ENCODE data around the gene ZBTB25.

Gene ZBTB25

GRCh38 chr14:64475585-64476273 lies 27.9 kb downstream of the ZBTB25 start:
- no peak for DNase-seq

DNA sequence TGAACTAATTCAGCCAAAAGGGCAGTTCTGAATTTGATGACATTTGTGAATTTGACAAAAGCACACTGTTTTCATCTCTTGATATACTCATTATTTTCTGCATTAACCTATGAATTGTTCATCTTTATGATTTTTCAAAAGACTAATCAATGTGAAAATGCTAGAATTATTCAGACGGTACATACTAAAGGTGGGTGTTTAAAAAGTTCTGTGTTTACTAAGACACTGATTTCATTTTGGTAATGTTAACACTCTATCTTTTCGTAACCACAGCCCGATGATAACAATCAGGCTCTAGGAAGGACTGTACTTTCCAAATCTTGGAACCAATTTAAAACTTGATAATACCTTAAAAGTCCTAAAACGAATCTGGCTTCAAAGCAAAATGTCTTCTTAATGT lies 28.9 kb downstream of the ZBTB25 start:
- DNase-seq, result no peak

GRCh38 chr14:64474041-64474440 lies 29.6 kb downstream of the ZBTB25 start:
- DNase-seq, result no peak

- DNase-seq, result no peak
These were observed 35.2 kb downstream of the ZBTB25 start for GRCh38 chr14:64468451-64468850.

- DNase-seq, result peak in 1 of 14 donors; percentile 18
These were observed 36.1 kb downstream of the ZBTB25 start for GRCh38 chr14:64467566-64467965.

DNA sequence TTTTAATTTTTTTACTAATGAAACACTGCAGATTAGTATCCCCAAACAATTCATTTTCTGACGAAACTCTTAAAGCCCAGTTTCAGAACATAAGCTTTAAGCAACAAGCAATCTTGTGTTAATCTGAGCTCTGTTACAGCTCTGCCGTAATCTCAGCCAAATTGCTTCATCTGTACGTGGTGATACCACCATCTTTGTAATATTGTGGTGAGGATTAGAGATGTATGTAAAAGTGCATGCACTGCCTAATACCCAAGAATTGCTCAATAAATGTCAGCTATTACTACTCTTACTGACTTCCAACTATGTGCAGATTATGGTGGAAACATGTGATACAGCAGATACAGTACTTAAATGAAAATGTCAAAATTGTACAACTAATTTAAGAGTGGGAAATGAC lies 36.5 kb downstream of the ZBTB25 start:
- DNase-seq, result no peak

GRCh38 chr14:64465831-64466554 lies 37.6 kb downstream of the ZBTB25 start:
- peak in 3 of 14 donors; percentile 3 to 55 (median 37) for DNase-seq

GRCh38 chr14:64465191-64465822 lies 38.3 kb downstream of the ZBTB25 start, which contains the start of gene AKAP5:
AKAP5 (plus strand) TSS chr14:64465499; CDS start chr14:64468395, 2,896 bp downstream.
- peak in 12 of 14 donors; percentile 11 to 68 (median 36) for DNase-seq

GRCh38 chr14:64464651-64465050 lies 39.0 kb downstream of the ZBTB25 start:
- DNase-seq, result peak in 1 of 14 donors; percentile 10

DNA sequence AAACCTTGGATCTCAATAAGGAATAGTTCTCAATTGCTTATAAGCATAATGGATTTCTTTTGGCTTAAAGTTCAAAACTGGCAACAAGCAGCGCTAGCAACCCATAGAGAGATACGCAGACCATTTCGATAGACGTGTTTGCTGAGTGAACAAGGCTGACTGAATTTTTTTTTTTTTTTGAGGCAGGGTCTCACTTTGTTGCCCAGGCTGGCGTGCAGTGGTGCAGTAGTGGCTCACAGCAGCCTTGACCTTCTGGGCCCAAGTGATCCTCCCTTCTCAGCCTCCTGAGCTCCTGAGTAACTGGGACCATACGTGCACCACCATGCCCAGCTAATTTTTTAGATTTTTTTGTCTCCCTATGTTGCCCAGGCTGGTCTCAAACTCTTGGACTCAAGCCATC lies 39.8 kb downstream of the ZBTB25 start:
- no peak for DNase-seq

DNA sequence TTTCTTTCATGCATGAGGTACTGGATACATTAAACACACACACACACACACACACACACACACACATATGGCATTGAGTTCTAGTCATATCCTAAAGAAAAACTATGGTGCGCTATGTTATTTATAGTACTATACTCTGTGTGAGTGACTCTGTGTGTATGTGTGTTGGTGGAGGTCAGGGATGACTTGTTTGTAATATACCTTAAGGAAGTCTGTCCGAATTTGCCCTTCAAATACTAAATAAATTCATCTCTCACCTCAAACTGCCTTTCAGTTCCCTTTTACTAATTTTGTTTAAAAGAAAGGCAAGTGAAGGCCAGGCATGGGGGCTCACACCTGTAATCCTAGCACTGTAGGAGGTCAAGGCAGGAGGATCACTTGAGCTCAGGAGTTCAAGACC lies 40.4 kb downstream of the ZBTB25 start:
- DNase-seq, result no peak

DNA sequence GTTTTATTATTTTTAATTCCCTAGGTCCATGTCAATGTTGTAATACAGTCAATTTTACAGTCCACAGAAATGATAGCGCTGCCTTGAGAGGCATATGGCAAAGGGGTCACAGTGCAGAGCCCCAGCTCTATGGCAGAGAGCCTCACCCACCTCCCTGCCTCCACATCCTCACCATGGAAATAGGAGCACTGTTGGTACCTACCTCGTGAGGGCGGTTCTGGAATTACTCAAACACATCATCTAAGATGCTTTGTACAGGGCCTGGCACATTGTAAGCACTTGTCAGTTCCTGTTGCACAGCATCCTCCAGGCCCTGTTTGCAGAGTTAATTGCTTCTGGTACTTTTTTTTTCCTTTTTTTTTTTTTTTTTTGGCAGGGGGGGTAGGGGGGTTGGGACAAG lies 42.4 kb downstream of the ZBTB25 start:
- DNase-seq, result no peak

DNA sequence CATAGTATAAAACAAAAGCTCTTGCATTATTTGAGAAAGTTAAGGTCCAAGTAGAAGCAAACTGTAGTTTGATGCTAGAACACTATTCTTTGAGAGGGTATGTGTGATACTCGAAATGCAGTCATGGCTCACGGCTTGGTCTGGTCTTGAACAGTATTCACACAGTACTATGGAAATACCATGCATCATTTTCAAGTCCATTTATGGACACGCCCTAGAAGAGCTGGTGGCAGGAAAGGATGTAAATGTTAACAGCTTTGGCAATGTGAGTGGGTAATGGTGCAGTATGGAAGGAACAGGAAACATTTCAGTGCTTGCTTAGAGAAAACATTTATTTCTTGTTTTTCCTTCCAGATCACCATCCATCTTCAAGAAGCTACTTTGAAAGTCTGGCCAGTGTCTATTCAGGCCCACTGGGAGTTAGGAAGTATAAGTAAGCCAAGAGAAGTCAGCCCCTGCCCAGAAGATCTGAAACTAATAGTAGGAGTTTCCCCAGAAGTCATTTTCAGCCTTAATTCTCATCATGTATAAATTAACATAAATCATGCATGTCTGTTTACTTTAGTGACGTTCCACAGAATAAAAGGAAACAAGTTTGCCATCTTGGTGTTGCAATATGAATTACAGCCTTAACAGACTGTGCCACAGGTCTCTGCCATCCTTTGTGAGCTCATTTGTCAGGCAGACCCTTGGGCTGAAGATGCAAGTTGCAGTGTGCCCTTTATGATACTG lies 44.1 kb downstream of the ZBTB25 start:
- no peak for DNase-seq

- DNase-seq, result no peak
These were observed 49.0 kb downstream of the ZBTB25 start for GRCh38 chr14:64454671-64455070.

DNA sequence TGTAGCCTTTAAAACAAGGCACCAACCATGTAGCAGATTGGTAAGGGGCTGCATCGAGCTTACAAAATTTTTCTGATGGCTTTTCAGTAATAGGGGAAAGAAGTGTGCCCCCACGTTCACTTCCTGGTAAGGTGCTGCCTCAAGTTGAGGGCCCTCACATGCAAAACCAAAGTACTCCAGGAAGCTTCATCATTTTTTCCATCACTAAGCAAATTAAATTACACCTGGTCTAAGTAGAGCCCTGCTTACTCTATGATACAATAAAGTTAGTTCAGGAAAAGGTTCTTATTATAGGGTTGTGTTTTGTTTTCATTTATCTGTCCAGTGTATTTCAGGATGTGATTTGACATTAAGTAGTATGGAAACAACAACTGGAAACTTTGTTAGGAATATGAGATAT lies 53.4 kb downstream of the ZBTB25 start:
- no peak for DNase-seq

GRCh38 chr14:64447876-64448670 lies 55.6 kb downstream of the ZBTB25 start:
- no peak for DNase-seq

DNA sequence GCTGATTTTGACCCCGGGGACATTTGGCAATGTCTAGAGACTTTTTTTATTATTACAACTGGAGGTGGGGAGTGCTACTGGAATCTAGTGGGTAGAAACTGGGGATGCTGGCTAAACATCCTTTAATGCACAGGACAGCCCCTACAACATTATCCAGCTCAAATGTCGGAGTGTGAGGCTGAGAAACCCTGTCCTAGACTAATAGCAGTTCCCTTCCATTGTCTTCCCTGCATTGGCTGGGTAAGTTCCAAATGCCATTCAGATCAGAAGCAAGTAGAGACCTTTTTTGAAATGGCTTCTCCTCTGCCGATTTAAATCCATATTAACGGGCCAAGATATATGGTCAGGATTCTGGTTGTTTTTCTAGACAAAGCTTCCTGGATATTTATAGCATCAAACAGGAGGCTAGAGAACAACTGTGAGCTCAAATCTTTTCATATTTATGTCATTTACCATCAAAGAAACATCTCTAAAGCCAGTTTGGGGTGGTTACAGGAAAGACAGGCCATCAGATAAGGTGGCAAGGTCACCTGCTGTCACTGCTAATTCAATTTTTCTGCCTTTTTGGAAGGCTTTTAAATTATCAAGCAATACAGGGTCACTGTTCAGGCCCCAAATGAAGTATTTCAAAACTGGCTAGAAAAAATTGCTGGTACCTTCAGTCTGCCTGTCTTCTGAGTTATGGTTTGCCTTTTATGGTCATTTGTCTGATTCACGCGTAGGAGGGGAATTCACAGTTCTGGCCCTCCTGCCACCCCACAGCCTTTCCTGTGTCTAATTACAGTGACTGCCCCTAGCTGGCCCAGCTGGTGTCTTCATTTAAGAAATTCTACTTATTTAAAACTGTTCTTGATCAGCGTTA lies 58.4 kb downstream of the ZBTB25 start:
- peak in 1 of 14 donors; percentile 19 for DNase-seq

DNA sequence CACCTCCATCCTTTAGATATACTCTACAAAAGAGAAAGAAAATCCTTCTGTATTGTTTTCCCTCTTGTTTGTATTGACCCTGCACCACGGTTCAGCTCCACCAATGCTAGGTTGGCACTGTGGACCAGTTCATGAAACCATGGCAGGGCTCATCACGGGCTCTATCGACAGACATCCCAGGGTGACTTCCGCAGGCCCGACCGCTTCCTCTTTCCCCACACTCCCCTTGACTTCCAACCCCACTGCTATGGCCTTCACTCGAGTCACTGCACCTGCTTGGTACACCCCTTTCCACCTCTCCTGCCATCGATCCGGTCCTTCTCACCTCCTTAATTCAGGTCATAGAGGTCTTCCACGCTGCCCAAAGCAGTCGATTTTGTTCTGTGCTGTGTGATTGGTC lies 59.5 kb downstream of the ZBTB25 start:
- DNase-seq, result no peak

DNA sequence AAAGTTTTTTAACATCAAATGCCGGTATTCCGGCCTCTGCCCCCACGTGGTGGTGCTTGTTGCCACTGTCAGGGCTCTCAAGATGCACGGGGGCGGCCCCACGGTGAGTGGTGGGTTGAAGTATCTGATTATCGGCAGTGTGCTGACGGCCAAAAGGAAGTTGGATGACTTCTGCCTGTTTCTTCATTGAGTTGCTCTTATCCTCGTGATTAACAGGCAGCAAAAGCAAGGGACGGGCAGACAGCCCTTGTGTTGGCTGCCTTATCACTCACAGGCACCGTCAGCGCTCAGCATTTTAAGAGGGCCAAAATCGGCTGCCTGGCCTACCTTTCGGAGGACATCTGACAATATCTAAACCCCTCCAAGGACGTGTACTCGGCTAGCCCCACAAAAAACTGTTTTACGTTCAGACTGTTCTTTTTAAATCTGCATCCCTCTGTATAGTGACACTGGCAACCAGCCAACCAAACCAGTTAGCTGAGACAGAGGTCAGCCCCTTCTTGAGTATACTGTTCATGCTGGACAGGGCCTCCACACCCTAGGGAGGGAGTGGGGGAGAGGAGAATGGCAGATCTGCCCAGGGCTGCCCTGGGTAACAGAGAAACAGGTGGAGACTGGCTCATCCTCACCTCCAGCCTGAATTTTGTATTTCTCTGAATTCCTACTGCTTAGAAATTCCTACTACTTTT lies 61.2 kb downstream of the ZBTB25 start:
- DNase-seq, result no peak

GRCh38 chr14:64440494-64440893 lies 63.1 kb downstream of the ZBTB25 start:
- DNase-seq, result no peak
